Measurements from ENCODE around the gene GABBR2. TPM values are rescaled to one million over a fixed set of nuclear protein-coding genes. Genes with fewer than 3 reads are reported as not detected.

The GABBR2 gene
- polyA plus RNA-seq, 1 of the 3 experiments (the other 2 are of a cell fraction): not detected

DNA sequence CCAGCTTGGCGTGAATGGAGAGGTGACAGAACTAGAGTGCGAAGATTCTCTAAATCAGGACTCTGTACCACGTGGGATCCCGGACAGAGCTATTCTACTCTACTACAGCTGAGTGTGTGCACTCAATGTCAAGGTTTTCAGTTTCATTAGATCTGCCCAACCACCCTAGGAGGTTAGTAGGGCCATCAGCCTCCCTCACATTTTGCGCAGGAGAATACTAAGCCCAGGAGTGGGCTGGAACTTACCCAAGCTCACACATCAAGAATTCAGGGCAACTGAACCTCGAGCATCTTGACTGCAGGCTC is 385.0 kb downstream of the GABBR2 start:
- ChIA-PET POLR2A (no interaction called here), CTCF (interaction anchor here (0.6 to 1.1 kb wide), 5 partner anchors 8 to 452 kb away, joined by 3 to 5 read pairs (median 4); no protein-coding TSS in a partner anchor)
- no peak for TF ChIP-seq FOSL2 (IDR thresholded peaks at IDR 0.05; ENCODE audit: borderline replicate concordance, low read depth)
- no peak for TF ChIP-seq ELF1 (IDR thresholded peaks at IDR 0.05)
- TF ChIP-seq, protein P1, sequence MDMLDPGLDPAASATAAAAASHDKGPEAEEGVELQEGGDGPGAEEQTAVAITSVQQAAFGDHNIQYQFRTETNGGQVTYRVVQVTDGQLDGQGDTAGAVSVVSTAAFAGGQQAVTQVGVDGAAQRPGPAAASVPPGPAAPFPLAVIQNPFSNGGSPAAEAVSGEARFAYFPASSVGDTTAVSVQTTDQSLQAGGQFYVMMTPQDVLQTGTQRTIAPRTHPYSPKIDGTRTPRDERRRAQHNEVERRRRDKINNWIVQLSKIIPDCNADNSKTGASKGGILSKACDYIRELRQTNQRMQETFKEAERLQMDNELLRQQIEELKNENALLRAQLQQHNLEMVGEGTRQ (IDR thresholded peaks at IDR 0.05; ENCODE audit: borderline replicate concordance, low read depth, low read length): no peak
- TF ChIP-seq, protein P2, sequence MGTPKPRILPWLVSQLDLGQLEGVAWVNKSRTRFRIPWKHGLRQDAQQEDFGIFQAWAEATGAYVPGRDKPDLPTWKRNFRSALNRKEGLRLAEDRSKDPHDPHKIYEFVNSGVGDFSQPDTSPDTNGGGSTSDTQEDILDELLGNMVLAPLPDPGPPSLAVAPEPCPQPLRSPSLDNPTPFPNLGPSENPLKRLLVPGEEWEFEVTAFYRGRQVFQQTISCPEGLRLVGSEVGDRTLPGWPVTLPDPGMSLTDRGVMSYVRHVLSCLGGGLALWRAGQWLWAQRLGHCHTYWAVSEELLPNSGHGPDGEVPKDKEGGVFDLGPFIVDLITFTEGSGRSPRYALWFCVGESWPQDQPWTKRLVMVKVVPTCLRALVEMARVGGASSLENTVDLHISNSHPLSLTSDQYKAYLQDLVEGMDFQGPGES (IDR thresholded peaks at IDR 0.05; ENCODE audit: low read depth, low read length): no peak
- TF ChIP-seq FOXJ3 (CRISPR knock-in tag; IDR thresholded peaks at IDR 0.05): no peak
- no peak for TF ChIP-seq POLR2AphosphoS5 (IDR thresholded peaks at IDR 0.05; ENCODE audit: low read depth, low read length)
- no peak for TF ChIP-seq GABPA (IDR thresholded peaks at IDR 0.05; ENCODE audit: low read depth)
- no peak for TF ChIP-seq TEAD4 (IDR thresholded peaks at IDR 0.05; ENCODE audit: borderline replicate concordance, insufficient read depth)
- no peak for TF ChIP-seq EP300 (IDR thresholded peaks at IDR 0.05; ENCODE audit: borderline replicate concordance in 1 of 2, low read depth in 1 of 2, low read length in 1 of 2)
- TF ChIP-seq, protein P3, sequence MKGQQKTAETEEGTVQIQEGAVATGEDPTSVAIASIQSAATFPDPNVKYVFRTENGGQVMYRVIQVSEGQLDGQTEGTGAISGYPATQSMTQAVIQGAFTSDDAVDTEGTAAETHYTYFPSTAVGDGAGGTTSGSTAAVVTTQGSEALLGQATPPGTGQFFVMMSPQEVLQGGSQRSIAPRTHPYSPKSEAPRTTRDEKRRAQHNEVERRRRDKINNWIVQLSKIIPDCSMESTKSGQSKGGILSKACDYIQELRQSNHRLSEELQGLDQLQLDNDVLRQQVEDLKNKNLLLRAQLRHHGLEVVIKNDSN (IDR thresholded peaks at IDR 0.05; ENCODE audit: borderline replicate concordance, low read depth): no peak
- no peak for TF ChIP-seq JUND (IDR thresholded peaks at IDR 0.05)
- no peak for TF ChIP-seq YY1 (IDR thresholded peaks at IDR 0.05; ENCODE audit: low read depth)
- TF ChIP-seq TAF1 (IDR thresholded peaks at IDR 0.05; ENCODE audit: borderline replicate concordance, low read depth, low read length): no peak
- no peak for TF ChIP-seq EZH2phosphoT487 (IDR thresholded peaks at IDR 0.05; ENCODE audit: borderline replicate concordance, low read depth)
- TF ChIP-seq GATA2 (CRISPR knock-in tag; IDR thresholded peaks at IDR 0.05): no peak
- no peak for TF ChIP-seq SIN3A (IDR thresholded peaks at IDR 0.05; ENCODE audit: borderline replicate concordance, low read depth, low read length)
- Histone ChIP-seq H3K9me3 (no peaks in the 10 kb centered on the region), H3K36me3 (replicated peaks in 1 of 2; ENCODE audit: control insufficient read depth in 1 of 2, insufficient read depth in 2 of 2, low read length in 1 of 2) (no peaks in the 10 kb centered on the region), H3K27me3 (ENCODE audit: insufficient read depth) (no peaks in the 10 kb centered on the region), H3K9me2 (no peaks in the 10 kb centered on the region), H4K20me1 (ENCODE audit: insufficient read depth) (no peaks in the 10 kb centered on the region), H2AFZ (ENCODE audit: low read depth) (no peak overlapping the region), H3K4me2 (0 out of 2 replicates have a peak overlapping the region, but pooled peaks have one; percentile 20), H3K79me2 (ENCODE audit: insufficient read depth) (no peaks in the 10 kb centered on the region), H3F3A (replicated peaks; ENCODE audit: insufficient read depth) (no peaks in the 10 kb centered on the region), H3K4me3 (ENCODE audit: low read depth in 2 of 2, low read length in 1 of 2) (no peak overlapping the region), H3K4me1 (ENCODE audit: control insufficient read depth in 1 of 2, insufficient read depth in 2 of 2, low read depth in 1 of 2, low read length in 1 of 2) (peaks cover 0 to 11% of the 10 kb centered on the region in 2 experiments; a peak in 1 of 4 replicates), H3K9ac (no peak overlapping the region), H3K27ac (ENCODE audit: low read depth in 2 of 2, low read length in 1 of 2) (peak overlapping the region in 1 of 2 experiments; percentile 52; a peak in 2 of 4 replicates)
- 94% methylated on average over 6 of the region's 6 CpGs for WGBS (ENCODE audit: low lambda C conversion rate)
- no peak for DNase-seq
